Stimulated activated CD4-positive, alpha-beta T cell treated with anti-CD3 and anti-CD28 coated beads, Interleukin-2, amount 100 ng/mL, for 4 hours (primary cell): ENCODE data around the gene SMIM20.
"Not testable (repeated sequence)": the region's sequence is repeated elsewhere in the genome, so short reads cannot be mapped to it uniquely, and the experiment has no call there.

Experiments used
- DNase-seq: peaks from one replicate; pipeline ENCODE4 v3.0.0-alpha.2; 2020; ENCODE audit warnings: low read depth

Gene SMIM20

DNA sequence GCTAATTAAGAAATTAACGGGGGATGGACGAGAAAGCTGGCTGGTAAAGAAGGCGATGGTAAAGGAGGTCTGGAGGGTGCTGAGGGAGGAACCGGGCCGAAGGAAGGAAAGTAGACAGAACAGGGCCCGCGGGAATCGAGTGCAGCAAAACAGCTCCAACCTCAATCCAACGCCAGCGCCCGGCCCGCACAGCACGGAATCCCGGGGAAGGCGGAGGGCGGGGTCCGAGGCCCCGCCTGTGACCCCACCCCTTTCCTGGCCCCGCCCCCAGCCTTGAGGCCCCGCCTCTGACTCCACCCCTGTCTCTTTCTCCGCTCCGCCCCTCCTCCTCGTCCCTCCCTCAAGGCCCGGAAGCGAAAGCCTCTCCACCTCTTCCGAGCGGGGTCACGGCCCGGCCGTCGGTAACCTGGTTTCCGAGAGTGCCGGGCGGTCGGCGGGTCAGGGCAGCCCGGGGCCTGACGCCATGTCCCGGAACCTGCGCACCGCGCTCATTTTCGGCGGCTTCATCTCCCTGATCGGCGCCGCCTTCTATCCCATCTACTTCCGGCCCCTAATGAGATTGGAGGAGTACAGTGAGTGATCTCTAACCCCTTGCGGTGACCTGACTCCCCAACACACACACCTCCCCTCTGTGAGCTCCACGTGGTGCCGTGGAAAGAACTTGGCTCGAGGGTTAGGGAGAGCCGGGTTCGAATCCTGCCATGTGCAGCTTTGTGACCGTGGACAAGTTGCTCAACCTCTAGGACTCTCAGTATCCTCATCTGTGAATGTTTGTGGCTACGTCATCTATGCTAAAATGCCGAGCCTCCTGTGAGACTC lies at the start of gene SMIM20:
SMIM20 (plus strand) TSS at position 370 of the 819 bp plus-strand sequence; CDS start at position 464, 94 bp downstream.
- peak; percentile 79 for DNase-seq

DNA sequence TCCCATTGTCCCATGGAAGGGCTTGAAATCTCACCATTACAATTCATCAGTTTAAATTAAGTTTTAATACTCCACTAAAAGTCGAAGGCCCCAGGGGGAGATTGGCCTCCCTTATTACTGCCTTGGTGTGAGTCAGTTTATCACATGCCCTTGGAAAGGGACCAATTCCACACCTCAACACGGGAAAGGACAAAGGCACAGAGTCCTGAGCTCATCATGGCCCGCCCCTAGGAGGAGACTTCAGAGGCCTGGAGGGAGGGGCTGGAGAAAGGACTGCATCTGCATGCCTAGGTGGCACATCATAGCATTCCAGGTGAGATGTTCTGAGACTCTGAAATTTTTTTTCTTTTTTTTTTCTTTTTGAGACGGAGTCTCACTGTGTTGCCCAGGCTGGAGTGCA lies 48.4 kb upstream of the SMIM20 start:
- no peak for DNase-seq

- DNase-seq, result not testable (repeated sequence)
Measured at GRCh38 chr4:25866401-25866800, 47.6 kb upstream of the SMIM20 start.

GRCh38 chr4:25867781-25868294 lies 46.2 kb upstream of the SMIM20 start:
- no peak for DNase-seq

DNA sequence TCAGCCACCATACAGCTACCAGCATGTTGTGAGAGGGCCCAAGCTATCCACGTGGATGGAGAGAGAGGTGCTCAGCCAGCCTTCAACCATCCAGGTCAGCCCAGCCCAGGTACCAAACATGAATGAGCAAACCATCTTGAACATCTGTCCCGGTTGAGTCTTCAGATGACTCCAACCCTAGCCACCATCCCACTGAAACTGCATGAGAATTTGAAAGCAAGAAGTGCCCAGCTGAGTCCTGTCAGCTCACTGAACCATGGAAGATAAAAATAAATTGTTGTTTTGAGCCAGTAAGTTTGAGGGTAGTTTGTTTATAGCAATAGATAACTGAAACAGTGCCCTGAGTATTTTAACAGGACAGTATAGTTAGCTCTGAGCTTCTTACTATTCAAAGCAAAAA lies 43.9 kb upstream of the SMIM20 start:
- no peak for DNase-seq

DNA sequence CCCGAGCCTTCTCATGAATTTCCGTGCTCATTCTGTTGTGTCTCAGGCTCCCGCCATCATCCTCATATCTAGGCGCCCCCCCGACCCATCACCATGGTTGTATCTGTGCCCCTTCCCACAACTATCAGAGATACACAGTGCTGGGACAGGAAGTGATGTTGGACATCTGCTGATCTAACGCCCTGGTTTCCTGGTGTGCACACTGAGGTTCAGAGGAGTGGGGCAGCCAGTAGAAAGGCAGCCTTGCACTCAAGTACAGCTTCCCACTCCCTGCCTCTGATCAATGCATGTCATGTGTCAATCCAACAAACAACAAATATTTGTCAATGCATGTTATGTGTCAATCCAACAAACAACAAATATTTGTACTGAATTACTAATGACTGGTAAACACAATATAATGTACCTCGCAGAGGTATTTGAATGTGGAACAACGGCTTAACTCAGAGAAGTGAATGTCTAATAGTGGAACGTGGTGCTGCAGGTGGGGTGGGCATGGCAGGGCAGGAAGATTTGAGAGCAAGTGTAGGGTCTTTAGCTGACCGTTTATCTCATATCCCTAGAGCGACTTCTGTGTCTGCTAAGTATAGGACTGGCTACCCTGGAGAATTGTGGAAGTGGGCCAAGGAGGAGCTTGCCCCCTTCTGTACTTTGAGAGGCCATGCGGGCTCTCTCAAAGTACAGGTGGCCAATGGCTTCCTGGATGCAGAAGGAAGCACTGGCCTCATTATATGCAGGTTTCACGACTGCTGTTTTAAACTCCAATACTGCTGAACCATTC lies 41.0 kb upstream of the SMIM20 start:
- no peak for DNase-seq

DNA sequence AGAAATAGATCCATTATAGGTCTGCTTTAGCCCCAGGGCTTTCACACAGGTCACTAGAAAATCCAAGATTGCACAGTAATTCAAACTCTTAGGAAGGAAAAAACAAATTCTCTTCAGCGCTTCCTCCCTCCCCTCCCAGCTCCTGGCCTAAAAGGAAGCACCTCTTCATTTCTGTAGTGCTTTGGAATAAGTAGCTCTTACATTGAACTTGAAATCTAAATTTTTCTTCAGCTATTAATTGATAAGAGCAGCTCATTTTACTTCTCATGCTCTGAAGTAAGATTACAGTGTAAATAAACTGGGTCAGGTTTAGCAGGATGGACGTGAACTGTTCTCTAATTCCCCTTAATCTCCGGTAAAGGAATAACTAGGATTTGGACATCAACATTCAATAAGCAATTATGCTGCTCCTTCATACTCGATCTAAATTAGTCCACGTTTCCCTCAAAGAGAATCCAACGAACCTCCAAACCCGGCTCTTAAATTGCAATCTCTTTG lies 40.3 kb upstream of the SMIM20 start:
- DNase-seq, result no peak

DNA sequence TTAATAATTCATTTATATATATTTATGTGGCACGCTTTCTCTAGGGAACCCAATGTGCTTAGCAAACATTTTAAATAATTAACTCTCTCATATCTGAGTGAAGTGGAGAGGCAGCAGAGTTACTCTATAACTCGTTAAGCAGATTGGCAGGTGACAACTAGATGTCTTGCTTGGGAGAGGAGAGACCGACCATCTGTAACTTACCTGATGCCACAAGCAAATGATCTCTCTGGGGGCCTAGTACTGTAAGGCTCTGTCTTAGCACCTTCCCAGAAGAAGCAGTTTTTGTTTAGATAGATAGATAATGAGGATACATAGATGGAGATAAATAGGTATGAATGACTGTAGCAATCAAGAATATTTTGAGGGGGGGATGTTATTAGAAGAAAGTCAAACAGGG lies 39.4 kb upstream of the SMIM20 start:
- no peak for DNase-seq

DNA sequence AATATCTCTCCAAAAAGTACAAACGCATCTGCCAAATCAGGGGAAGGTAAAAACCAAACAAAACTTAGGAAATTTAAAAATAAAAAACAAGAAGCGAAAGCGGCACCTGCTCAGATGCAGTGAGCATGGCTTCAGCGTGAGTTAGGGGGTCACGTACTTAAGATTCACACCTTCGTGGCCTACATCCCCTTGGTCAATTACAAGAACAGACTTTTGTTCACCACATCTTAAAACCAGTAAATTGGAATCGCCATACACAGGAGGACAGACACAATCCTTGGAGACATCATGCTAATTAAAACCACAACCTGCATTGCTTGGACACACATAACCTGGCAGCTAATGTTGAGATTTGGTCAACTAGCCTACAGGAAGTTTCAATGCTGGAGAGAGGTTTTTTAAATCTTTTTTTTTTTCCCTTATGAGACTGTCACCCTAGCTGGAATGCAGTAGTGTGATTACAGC lies 38.7 kb upstream of the SMIM20 start:
- no peak for DNase-seq

GRCh38 chr4:25878676-25879075 lies 35.3 kb upstream of the SMIM20 start:
- DNase-seq, result no peak

DNA sequence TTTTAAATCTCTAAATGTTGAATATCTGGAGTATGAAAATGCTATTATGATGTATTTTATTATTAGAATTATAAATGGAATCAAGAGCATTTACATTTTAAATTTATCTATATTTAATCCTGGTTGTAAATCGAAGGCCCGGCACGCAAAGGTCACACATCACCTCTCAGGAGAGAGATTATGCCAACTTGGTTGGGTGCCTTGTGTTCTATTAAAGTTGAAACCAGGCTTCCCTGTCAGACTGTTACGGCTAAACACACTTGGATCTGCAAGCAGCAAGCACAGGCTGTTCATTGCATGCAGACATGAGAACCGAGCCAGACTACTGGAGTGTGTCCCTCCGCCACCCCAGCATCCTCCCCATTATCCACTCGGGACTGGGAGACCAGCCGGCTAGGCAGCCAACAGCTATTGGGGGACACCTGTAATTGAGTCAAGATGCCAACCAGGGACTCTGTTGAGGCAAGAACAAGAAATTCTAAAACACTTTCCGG lies 34.9 kb upstream of the SMIM20 start:
- no peak for DNase-seq

- no peak for DNase-seq
Measured at GRCh38 chr4:25879587-25879986, 34.4 kb upstream of the SMIM20 start.

DNA sequence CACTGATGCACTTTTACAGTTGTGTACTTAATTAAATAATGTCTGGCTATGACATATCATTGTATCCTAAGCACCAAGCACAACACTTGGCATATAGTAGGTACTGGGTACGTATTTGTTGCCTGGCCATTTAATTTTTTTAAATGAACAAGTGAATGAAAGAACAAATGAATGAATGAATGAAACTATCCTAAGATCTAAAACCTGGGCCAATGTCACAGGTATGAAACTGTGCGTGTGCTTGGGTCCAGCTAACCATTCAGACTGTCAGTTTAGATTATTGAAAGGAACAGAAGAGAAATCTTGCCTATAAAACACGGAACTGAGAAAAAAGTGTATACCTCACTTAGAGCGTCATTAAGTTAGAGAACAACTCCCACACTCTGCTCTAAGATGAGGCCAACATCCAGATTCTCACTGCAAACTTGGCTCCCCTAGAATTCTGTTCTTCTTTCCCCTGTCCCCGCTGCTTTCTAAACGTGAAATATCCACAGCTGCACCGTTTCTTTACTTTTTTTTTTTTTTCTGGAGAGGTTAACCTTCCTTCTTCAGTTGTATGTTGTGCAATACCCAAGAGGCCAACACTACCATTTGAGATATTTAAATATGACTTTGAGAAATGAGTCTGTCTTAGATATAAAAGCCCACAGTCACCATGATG lies 33.9 kb upstream of the SMIM20 start:
- DNase-seq, result no peak

- DNase-seq, result no peak
Measured at GRCh38 chr4:25881193-25881592, 32.8 kb upstream of the SMIM20 start.

- DNase-seq, result no peak
Measured at GRCh38 chr4:25882226-25882625, 31.8 kb upstream of the SMIM20 start.

DNA sequence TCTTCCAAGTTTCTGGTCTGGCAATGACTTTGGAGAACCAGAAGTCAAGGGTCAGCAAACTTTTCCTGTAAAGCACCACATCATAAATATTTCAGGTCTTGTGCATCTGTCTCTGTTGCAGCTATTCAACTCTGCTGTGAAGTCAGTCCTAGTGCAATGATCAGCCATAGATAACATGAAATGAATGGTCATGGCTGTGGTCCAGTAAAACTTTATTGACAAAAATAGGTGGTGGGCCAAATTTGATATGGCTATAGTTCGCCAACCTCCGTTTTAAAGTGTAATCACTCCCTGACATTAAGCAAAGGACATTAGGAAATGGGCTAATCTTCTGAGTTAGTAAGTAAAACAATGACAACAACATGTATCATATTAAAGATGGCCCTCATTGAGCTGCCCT lies 30.5 kb upstream of the SMIM20 start:
- DNase-seq, result no peak

DNA sequence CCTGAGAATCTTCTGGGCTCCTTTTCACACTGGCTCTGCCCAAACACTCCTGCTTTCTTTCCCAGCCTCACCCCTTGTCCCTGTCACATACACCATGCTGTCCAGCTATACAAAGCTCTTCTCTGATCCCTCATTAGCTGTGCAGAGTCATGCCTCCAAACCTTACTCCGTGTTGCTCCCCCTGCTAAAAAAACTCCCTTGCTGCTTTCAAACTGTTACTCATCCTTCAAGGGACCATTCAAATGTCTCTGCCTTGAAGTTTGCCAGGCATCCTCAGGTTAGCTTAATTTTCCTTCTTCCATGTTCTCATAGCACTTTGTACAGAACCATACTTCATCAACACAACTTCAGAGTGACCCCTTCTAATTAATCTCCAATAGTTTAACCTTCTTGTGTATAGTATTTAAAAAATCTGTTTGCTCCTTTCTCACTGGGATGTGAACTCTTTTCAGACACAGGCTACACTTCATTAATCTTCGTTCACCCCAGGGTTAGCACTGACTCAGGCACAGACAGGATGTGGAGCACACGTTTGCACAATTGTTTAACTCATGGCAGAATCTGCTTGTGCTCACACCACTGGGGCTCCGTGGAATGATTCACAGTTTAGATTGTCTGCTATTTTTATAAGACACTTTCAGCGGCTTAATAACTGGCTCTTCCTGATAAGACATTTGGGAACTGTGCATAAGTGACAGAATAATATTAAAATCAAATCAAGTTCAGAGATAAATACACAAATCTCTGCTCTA lies 29.8 kb upstream of the SMIM20 start:
- DNase-seq, result no peak

GRCh38 chr4:25888781-25889180 lies 25.2 kb upstream of the SMIM20 start:
- no peak for DNase-seq

DNA sequence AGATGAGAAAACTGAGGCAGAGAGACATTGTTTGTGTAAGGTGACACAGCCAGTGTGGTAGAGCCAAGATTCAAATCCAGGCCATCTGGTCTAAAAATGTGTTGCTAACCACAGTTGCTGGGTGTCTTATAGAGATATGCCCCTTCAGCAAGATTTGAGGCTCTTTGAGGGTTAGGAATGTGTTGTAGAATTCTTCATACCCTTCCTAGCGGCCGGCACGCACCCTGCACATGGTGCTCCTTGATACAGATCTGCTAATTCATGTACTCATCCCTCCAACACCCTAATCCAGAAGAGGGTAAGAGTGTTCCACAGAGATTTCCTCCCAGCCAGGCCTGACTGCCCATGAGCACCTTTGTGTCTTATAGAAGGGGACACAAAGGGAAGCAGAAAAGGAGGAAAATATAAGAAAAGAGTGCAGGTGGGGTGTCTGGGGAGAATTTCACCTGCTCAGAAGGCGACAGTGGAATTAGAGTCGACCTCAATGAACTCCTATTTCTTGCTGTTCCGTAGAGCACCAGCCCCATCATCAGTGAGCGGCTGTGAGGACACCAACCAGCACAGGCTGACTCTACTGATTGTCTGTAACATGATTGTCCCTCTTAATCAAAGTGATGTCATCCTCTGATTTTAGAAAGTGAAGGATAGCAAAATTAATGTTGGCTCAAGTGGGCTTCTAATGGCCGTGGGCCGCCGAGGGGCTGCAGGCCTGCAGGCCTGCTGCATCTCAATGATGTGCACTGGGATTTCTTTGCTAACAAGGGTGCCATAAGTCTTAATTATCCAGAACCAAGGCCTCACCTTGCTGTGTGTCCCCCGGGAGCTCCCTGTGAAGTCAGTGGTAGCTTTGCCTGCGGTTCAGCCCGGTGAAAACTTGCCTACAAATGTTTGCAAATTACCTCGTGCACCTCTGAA lies 24.2 kb upstream of the SMIM20 start:
- no peak for DNase-seq
